Bronchial epithelial cell (primary cell): ENCODE data around the gene MEF2D. TPM values are rescaled to one million over a fixed set of nuclear protein-coding genes. Genes with fewer than 3 reads are reported as not detected.

Experiments
- DNase-seq: peaks from one replicate; pipeline ENCODE4 v3.0.0-alpha.2; 2010; ENCODE audit warnings: low read depth
- FAIRE-seq: peaks from 2 replicates; lab custom pipeline; 2011; peaks lifted over from hg19 to GRCh38; lab: Jason Lieb, UNC
- H3K27me3 ChIP-seq: 2 replicates; pipeline ENCODE4 v1.5.1; 2011; ENCODE audit warnings: low read length; ENCODE audit not compliant: control insufficient read depth, insufficient read depth
- H3K36me3 ChIP-seq: 2 replicates; pipeline ENCODE4 v1.5.1; 2011; ENCODE audit warnings: low read length; ENCODE audit not compliant: control insufficient read depth, insufficient read depth
- H3K4me3 ChIP-seq: 2 replicates; pipeline ENCODE4 v1.5.1; 2011; ENCODE audit warnings: mild to moderate bottlenecking, low read depth, low read length, control low read depth
- total RNA-seq: library from RNA; depleted of rRNA; stranded (reverse); fragments of >200 nt; gene quantifications from 2 replicates; pipeline ENCODE4 v1.2.1, GENCODE V29; 2014
- TF ChIP-seq, protein P1 (sequence below): IDR thresholded peaks from 2 replicates; pipeline ENCODE4 v1.5.1; 2011; ENCODE audit warnings: mild to moderate bottlenecking, moderate library complexity, low read length, control low read depth, inconsistent platforms; ENCODE audit not compliant: insufficient read depth, severe bottlenecking

MEF2D gene
- total RNA-seq, 1 donor from 2014 or later = 1.3 TPM

- Histone ChIP-seq H3K4me3 (no peak overlapping the region), H3K27me3 (no peaks in the 10 kb centered on the region), H3K36me3 (no peaks in the 10 kb centered on the region)
- DNase-seq (no peak), FAIRE-seq (peak; percentile 95)
- TF ChIP-seq, protein P1, sequence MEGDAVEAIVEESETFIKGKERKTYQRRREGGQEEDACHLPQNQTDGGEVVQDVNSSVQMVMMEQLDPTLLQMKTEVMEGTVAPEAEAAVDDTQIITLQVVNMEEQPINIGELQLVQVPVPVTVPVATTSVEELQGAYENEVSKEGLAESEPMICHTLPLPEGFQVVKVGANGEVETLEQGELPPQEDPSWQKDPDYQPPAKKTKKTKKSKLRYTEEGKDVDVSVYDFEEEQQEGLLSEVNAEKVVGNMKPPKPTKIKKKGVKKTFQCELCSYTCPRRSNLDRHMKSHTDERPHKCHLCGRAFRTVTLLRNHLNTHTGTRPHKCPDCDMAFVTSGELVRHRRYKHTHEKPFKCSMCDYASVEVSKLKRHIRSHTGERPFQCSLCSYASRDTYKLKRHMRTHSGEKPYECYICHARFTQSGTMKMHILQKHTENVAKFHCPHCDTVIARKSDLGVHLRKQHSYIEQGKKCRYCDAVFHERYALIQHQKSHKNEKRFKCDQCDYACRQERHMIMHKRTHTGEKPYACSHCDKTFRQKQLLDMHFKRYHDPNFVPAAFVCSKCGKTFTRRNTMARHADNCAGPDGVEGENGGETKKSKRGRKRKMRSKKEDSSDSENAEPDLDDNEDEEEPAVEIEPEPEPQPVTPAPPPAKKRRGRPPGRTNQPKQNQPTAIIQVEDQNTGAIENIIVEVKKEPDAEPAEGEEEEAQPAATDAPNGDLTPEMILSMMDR = no peak
These were observed 38.3 kb upstream of the MEF2D start for GRCh38 chr1:156538711-156539440.

- TF ChIP-seq, protein P1 = no peak
- DNase-seq = no peak
- Histone ChIP-seq H3K27me3 (no peaks in the 10 kb centered on the region), H3K36me3 (peaks cover 1% of the 10 kb centered on the region), H3K4me3 (no peak overlapping the region)
- peak; percentile 40 for FAIRE-seq
These were observed 36.5 kb upstream of the MEF2D start for GRCh38 chr1:156537027-156537426.

DNA sequence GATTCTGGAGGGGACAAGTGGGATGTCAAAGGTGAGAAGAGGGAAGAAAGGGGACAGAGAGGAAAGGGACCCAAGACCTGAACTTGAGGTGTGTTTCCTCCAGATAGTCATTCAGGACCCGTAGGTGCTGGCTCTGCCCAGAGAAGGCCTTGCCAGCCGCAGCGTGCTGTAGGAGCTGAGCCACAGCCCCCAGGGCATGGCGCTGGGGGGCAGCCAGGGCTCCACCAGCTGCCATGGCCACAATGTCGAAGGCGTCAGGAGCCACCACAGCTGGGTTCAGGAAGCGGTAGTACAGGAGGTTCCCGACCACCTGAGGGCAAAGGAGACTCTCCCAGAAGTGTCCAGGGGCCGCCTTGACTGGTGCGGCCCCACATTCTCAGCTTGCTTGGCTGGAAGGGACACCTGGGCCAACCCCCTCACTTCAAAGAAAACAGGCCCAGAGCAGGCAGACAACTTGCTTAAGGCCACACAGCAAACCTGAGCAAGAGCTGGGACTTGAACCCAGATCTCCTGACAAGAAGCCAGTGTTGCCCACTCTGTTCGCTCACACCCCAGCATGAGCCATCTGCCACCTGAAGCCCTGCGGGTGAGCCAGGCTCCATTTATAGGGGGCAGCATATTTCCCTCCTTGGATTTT lies 34.0 kb upstream of the MEF2D start:
- TF ChIP-seq, protein P1 = no peak
- no peak for DNase-seq
- FAIRE-seq = no peak
- H3K36me3 ChIP-seq = peaks cover 3% of the 10 kb centered on the region
- H3K4me3 ChIP-seq = no peak overlapping the region
- H3K27me3 ChIP-seq = no peaks in the 10 kb centered on the region

DNA sequence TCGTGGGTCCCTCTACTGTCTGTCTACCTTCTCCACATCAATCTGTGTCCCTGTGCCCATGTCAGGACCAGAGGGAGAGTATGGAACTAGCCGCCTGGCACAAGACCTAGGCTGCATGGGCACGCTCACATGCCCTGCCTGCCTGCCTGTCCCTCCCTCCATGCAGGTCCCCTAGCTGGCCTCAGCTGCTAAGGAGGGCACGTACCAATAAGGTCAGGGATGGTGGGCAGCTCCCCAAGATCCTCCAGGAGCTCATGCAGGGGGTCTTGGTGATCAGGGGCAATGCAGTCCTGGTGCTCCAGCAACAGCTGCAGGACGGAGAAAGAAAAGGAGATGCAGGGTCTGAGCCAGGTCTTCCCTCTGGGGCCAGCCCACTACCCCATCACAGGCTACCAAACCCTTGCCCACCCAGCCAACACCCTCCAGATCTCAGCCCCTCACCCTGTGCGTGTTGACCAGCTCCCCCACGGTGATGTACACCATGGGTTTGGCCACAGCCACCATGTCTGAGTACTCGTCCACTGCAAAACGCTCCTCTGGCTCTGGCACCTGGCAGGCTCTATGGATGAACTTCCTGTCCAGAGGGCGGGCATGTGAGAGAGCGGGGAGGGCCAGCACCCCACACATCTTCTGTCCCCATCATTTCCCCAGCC lies 33.1 kb upstream of the MEF2D start:
- Histone ChIP-seq H3K36me3 (peaks cover 4% of the 10 kb centered on the region), H3K27me3 (no peaks in the 10 kb centered on the region), H3K4me3 (no peak overlapping the region)
- DNase-seq (no peak), FAIRE-seq (no peak)
- TF ChIP-seq, protein P1 = no peak

DNA sequence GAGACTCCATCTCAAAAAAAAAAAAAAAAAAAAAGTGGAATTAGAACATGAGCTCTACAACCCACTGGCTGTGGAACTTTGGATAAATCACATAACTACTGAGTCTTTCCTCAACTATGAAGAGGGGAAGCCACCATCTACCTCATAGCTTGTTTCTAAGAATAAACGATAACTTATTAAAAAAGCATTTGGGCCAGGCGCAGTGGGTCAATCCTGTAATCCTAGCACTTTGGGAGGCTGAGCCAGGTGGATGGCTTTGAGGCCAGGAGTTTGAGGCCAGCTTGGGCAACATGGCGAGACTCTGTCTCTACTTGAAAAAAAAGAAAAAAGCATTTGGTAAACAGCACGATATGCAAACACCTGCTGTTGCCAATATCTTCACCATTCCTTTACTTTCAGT lies 31.8 kb upstream of the MEF2D start:
- TF ChIP-seq, protein P1 = no peak
- H3K27me3 ChIP-seq = no peaks in the 10 kb centered on the region
- DNase-seq = no peak
- H3K36me3 ChIP-seq = peaks cover 4% of the 10 kb centered on the region
- H3K4me3 ChIP-seq = no peak overlapping the region
- FAIRE-seq = no peak
